Measurements from ENCODE around the gene NPY4R.
"Not testable (repeated sequence)": the region's sequence is repeated elsewhere in the genome, so short reads cannot be mapped to it uniquely, and the experiment has no call there.

The NPY4R gene

DNA sequence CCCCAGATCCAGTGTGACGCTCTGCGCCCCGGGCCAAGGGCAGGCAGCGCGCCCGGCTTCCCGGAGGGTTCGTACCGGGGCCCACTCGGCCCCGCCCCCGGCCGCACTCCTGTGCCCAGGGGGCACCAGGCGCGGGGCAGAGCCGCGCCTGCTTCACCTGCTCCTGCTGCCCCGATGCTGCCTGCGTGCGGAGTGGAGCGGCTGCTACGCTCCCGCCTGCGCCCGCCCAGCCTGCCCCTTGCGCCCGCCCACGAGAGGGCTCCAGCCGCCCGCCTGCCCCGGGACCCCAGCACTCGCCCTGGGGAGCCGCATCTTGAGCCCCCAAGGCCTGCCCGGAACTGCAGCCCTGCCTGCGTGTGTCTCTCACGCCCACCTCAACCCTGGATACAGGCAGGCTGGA lies at the start of gene NPY4R:
Gene NPY4R, minus strand, starts transcription at position 194 of the 400 bp plus-strand sequence. CDS start 3,323 bp downstream, outside the sequence.
- DNase-seq (ENCODE audit: low read depth), result not testable (repeated sequence)

DNA sequence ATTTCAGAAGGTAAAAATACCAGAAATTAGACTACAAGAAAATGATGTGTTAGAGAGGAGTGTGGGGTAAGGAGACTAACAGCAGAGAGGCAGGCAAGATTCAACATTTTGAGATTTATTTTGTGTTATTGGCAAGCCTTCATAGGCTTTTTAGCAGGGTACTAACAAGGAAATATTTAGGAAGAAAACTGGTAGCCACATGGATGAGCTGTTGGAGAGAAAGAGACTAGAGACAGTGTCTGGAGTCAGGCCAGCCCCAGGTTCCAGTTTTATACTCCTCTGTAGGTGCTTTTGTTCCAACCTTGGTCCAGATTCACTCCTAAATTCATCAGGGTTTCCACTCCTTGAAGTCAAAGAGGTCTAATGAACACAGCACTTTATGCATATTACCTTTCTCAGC lies 49.6 kb upstream of the NPY4R start:
- no peak for DNase-seq (ENCODE audit: low read depth)

- DNase-seq (ENCODE audit: low read depth), result no peak
These were observed 49.1 kb upstream of the NPY4R start for GRCh38 chr10:46514899-46515298.

GRCh38 chr10:46514431-46514861 lies 48.7 kb upstream of the NPY4R start:
- DNase-seq (ENCODE audit: low read depth), result no peak

GRCh38 chr10:46513333-46513732 lies 47.6 kb upstream of the NPY4R start:
- DNase-seq (ENCODE audit: low read depth), result not testable (repeated sequence)

DNA sequence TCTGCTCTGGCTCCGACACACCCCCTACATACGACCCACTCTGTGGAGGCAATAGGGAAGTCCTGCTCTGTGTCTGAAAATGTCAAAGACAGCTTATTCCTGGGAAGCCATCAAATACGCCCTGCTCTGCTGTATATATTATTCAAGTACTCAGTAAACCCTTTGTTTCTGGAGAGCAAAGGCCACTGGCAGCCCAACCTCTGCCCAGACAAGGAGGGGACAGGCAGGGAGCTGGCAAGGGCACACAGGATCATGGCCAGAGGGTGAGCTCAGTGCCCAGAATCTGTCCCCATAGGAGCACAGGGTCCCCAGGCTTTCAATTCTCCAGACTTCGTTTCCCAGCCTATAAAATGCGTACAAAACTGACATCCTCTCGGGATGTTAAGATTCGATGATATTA lies 47.0 kb upstream of the NPY4R start:
- DNase-seq (ENCODE audit: low read depth), result not testable (repeated sequence)

GRCh38 chr10:46512002-46512401 lies 46.2 kb upstream of the NPY4R start:
- not testable (repeated sequence) for DNase-seq (ENCODE audit: low read depth)

DNA sequence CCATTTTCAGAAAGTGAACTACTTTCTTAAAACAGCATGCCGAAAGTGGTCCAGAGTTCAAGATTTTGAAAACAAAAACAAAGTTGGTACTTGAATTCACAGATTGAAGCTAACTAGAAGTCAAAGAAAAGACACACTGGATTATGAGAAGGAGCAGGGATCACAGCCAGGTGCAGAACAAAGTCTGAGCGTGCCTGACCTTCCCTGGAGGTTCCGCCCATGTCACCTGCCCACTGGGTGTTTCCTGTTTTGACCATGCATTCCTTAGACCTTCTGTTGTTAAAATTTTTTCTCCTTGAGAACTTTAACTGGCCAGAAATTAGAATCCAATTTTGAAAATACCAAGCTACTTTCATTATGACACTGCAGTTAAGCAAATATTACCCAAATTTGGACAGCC lies 34.2 kb upstream of the NPY4R start:
- not testable (repeated sequence) for DNase-seq (ENCODE audit: low read depth)

- DNase-seq (ENCODE audit: low read depth), result not testable (repeated sequence)
These were observed 33.4 kb upstream of the NPY4R start for GRCh38 chr10:46498985-46499703.

GRCh38 chr10:46497878-46498277 lies 32.1 kb upstream of the NPY4R start:
- DNase-seq (ENCODE audit: low read depth), result not testable (repeated sequence)

GRCh38 chr10:46497401-46497800 lies 31.6 kb upstream of the NPY4R start:
- not testable (repeated sequence) for DNase-seq (ENCODE audit: low read depth)

DNA sequence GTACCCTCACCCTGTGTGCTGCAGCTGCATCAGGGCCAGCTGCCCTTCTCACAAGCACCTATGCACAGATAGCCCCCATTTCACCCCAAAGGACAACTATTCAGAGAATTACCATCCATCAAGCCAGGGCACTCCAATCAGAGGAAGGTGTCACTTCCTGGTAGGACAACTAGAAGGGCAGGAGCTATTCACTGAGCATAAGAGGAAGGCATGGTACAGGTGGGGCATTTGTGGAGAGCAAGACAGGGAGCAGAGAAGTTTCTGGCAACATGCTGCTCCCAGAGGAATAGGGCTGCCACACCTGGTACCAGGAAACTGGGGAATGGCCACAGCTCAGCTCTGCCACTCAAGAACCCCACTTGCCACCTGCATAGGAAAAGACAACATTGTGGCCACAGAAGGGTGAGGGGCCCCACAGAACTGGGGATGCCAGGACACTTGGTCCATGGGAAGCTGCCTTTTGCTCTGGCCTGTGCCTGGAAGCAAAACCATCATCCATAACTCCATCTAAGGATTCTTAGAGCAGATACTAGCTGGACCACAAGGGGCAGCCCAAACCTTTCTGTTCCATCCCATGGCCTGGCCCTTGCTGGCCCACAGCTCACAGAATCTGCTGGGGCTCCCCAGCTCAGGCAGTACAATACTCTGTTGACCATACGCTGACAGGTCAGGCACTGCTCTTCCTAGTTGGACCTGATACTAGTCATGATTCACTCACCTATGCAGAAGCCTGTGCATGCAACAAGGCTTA lies 25.8 kb upstream of the NPY4R start:
- not testable (repeated sequence) for DNase-seq (ENCODE audit: low read depth)

GRCh38 chr10:46490285-46490684 lies 24.5 kb upstream of the NPY4R start:
- DNase-seq (ENCODE audit: low read depth), result not testable (repeated sequence)

DNA sequence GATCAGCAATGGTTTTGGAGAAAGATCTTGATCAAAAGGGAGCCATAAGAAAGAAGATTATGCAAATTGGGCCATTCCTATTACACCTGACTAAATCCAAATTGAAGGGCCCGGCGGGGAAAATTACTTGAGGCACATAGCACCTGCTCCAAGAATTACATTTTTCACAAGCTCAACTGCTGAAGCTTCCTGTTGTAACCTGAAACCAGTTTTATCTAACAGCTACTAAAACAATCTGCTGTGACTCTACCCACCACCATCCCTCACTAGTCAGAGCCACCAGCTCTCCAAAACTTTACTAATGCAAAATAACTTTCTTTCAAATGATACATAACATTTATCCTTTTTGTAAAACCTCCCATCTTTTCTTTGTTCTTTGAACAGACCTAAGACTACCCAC lies 20.7 kb upstream of the NPY4R start:
- not testable (repeated sequence) for DNase-seq (ENCODE audit: low read depth)

GRCh38 chr10:46474746-46475320 lies 9.1 kb upstream of the NPY4R start:
- not testable (repeated sequence) for DNase-seq (ENCODE audit: low read depth)

DNA sequence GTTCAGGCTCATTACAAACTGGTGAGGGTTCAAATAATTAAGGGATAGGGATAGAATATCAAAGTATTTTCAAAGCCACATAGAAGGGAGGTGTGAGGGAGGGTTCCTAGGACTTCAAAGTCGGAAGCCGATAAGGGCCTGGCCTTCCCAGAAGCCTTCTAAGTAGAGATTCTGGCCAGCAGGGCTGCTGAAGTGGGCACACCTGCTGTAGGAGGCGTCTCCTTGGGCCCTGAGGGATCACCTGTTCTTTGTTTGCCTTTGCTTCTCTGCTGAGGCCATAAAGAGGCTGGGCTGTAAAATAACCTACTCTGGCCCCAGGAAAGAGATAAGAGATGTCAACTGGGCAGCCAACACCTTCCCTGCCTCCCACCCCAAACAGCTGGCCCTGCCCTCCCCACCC lies 8.0 kb upstream of the NPY4R start:
- not testable (repeated sequence) for DNase-seq (ENCODE audit: low read depth)

- DNase-seq (ENCODE audit: low read depth), result not testable (repeated sequence)
These were observed 4.4 kb upstream of the NPY4R start for GRCh38 chr10:46470134-46470533.

- DNase-seq (ENCODE audit: low read depth), result not testable (repeated sequence)
These were observed 2.5 kb upstream of the NPY4R start for GRCh38 chr10:46468119-46468809.

DNA sequence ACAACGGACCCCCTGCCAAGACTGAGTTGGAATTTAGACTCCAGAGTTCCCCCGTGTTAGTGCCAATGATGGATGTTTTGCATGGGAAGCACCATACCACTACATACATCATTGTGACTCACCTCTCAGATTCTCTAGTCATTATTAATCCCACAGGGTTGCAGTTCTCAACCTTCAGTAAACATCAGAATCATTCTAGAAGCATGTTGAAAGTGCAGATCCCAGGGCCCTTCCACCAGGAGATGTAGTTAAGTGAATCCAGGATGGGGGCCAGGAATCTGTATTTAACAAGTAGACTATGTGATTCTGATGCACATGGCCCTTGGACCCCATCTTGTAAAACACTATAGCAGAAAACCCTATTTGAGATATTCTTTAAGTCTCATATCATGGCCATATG lies 2.1 kb downstream of the NPY4R start:
- DNase-seq (ENCODE audit: low read depth), result not testable (repeated sequence)

- not testable (repeated sequence) for DNase-seq (ENCODE audit: low read depth)
These were observed 3.5 kb downstream of the NPY4R start for GRCh38 chr10:46462276-46462675.

GRCh38 chr10:46459579-46459978 lies 6.2 kb downstream of the NPY4R start:
- not testable (repeated sequence) for DNase-seq (ENCODE audit: low read depth)

DNA sequence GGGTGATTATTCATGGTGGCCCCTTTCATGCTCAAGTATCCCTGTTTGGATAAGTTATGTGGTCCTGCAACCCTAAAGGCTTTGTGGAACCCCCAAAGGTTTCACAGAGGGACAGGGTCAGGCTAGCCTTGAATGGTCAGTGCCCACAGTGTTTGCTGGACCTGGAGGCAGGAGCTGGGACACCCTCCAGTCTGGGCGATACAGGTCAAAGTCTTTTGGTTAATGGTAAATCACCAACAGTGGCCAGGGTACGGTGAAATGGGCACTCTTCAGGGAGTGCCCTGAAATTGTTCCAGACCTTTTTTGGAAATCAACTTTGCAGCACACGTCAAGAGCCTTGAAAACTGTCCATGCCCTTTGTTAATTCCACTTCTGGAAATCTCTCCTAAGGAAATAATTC lies 8.7 kb downstream of the NPY4R start:
- not testable (repeated sequence) for DNase-seq (ENCODE audit: low read depth)
